HG02763 (cell line): ENCODE measurements around the gene OR6C70.

Experiments
- ATAC-seq: cut with Tn5 transposase; IDR thresholded peaks from one replicate; pipeline ENCODE4 v1.9.1; 2021; ENCODE audit warnings: mild to moderate bottlenecking, moderate library complexity; ENCODE audit not compliant: unreplicated experiment

The OR6C70 gene

DNA sequence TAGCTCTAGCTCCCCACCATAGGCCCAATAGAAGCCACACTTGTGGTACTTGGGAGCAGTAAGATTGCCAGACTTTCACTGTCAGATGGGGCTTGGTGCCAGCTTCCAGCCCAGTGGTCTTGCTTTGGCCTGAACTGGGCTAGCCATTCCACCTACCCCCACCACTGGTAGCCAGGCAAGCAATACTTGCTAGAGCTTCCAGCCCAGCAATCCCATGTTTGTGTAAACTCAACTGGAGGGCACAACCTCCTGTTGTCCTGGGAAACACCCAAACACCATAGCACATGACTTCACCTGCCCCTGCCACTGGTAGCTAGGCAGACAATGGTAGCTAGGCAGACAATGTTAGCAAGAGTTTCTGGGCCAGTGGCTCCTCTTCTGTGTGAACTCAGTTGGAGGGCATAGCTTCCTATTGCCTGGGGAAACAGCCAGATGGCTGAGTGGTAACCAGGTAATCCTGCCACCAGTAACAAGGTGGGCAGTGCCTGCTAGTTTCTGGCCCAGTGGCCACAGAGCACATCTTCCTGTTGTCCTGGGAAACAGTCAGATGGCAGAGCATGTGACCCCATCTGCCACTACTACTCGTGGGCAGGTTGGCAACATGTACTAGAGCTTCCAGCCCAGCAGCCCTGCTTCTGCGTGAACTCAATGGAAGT lies 49.5 kb downstream of the OR6C70 start:
- no peak for ATAC-seq
